ENCODE results near the gene SSBP1. TPM values are rescaled to one million over a fixed set of nuclear protein-coding genes. Genes with fewer than 3 reads are reported as not detected.
"Not testable (repeated sequence)": the region's sequence is repeated elsewhere in the genome, so short reads cannot be mapped to it uniquely, and the experiment has no call there.

The SSBP1 gene
- total RNA-seq, 3 donors from 2014 or later: 93.4 to 114 (median 112) TPM

GRCh38 chr7:141742229-141742628 lies 4.1 kb downstream of the SSBP1 start:
- H3K4me1 ChIP-seq: peaks cover 0 to 5% of the 10 kb centered on the region in 2 donors
- TF ChIP-seq POLR2A (IDR thresholded peaks at IDR 0.05) (no peak), CTCF (IDR thresholded peaks at IDR 0.05) (no peak), POLR2AphosphoS5 (IDR thresholded peaks at IDR 0.05) (no peak)
- no peaks in the 10 kb centered on the region for H3K9me3 ChIP-seq
- H3K4me3 ChIP-seq: no peak overlapping the region
- H3K27ac ChIP-seq: no peak overlapping the region
- no peak for DNase-seq (ENCODE audit: low spot score in 2 of 2)
- intact Hi-C loops (cut with DNase I; ENCODE audit: low total_unique reads): no loop called here
- H3K27me3 ChIP-seq: no peaks in the 10 kb centered on the region
- peaks cover 12% of the 10 kb centered on the region for H3K36me3 ChIP-seq

- peaks cover 19% of the 10 kb centered on the region for H3K36me3 ChIP-seq
- H3K4me3 ChIP-seq: no peak overlapping the region
- H3K4me1 ChIP-seq: peaks cover 0 to under 1% of the 10 kb centered on the region in 2 donors
- intact Hi-C loops (cut with DNase I; ENCODE audit: low total_unique reads): no loop called here
- H3K27ac ChIP-seq: no peak overlapping the region
- no peaks in the 10 kb centered on the region for H3K9me3 ChIP-seq
- no peak for TF ChIP-seq CTCF (IDR thresholded peaks at IDR 0.05)
- TF ChIP-seq POLR2AphosphoS5 (IDR thresholded peaks at IDR 0.05): no peak
- TF ChIP-seq POLR2A (IDR thresholded peaks at IDR 0.05): no peak
- H3K27me3 ChIP-seq: no peaks in the 10 kb centered on the region
- DNase-seq (ENCODE audit: low spot score in 2 of 2): no peak
These were observed 6.0 kb downstream of the SSBP1 start for GRCh38 chr7:141744131-141744530.

- no peaks in the 10 kb centered on the region for H3K27me3 ChIP-seq
- no peak overlapping the region for H3K27ac ChIP-seq
- intact Hi-C loops (cut with DNase I; ENCODE audit: low total_unique reads): no loop called here
- H3K4me3 ChIP-seq: no peak overlapping the region
- TF ChIP-seq CTCF (IDR thresholded peaks at IDR 0.05): no peak
- TF ChIP-seq POLR2AphosphoS5 (IDR thresholded peaks at IDR 0.05): no peak
- no peak for TF ChIP-seq POLR2A (IDR thresholded peaks at IDR 0.05)
- peaks cover 13 to 26% of the 10 kb centered on the region in 2 donors for H3K9me3 ChIP-seq
- no peaks in the 10 kb centered on the region for H3K4me1 ChIP-seq
- DNase-seq (ENCODE audit: low spot score in 2 of 2): no peak
- H3K36me3 ChIP-seq: peaks cover 23% of the 10 kb centered on the region
These were observed 10.2 kb downstream of the SSBP1 start for GRCh38 chr7:141748396-141748795.

GRCh38 chr7:141751904-141752303 lies 13.7 kb downstream of the SSBP1 start:
- peaks cover 15% of the 10 kb centered on the region for H3K36me3 ChIP-seq
- H3K27ac ChIP-seq; intact Hi-C loops (cut with DNase I; ENCODE audit: low total_unique reads); DNase-seq (ENCODE audit: low spot score in 2 of 2); H3K4me1 ChIP-seq; H3K4me3 ChIP-seq; H3K27me3 ChIP-seq: not testable (repeated sequence)
- H3K9me3 ChIP-seq: peaks cover 13 to 26% of the 10 kb centered on the region in 2 donors

GRCh38 chr7:141752634-141753033 lies 14.5 kb downstream of the SSBP1 start:
- Histone ChIP-seq H3K9me3 (peaks cover 13 to 26% of the 10 kb centered on the region in 2 donors), H3K4me3 (no peak overlapping the region), H3K4me1 (no peaks in the 10 kb centered on the region), H3K27me3 (no peaks in the 10 kb centered on the region), H3K27ac (no peak overlapping the region), H3K36me3 (peaks cover 15% of the 10 kb centered on the region)
- no peak for DNase-seq (ENCODE audit: low spot score in 2 of 2)
- intact Hi-C loops (cut with DNase I; ENCODE audit: low total_unique reads): no loop called here
- no peak for TF ChIP-seq POLR2A (IDR thresholded peaks at IDR 0.05)
- no peak for TF ChIP-seq CTCF (IDR thresholded peaks at IDR 0.05)
- TF ChIP-seq POLR2AphosphoS5 (IDR thresholded peaks at IDR 0.05): no peak

GRCh38 chr7:141754939-141755338 lies 16.8 kb downstream of the SSBP1 start:
- Histone ChIP-seq H3K9me3 (peaks cover 13 to 26% of the 10 kb centered on the region in 2 donors), H3K4me3 (no peak overlapping the region), H3K4me1 (no peaks in the 10 kb centered on the region), H3K27ac (no peak overlapping the region), H3K27me3 (no peaks in the 10 kb centered on the region), H3K36me3 (peaks cover 9% of the 10 kb centered on the region)
- no peak for DNase-seq (ENCODE audit: low spot score in 2 of 2)
- intact Hi-C loops (cut with DNase I; ENCODE audit: low total_unique reads): no loop called here
- TF ChIP-seq POLR2A (IDR thresholded peaks at IDR 0.05) (no peak), POLR2AphosphoS5 (IDR thresholded peaks at IDR 0.05) (no peak), CTCF (IDR thresholded peaks at IDR 0.05) (no peak)
